Naive thymus-derived CD4-positive, alpha-beta T cell (primary cell): Measurements from ENCODE around the gene NCOR1. TPM values are rescaled to one million over a fixed set of nuclear protein-coding genes. Genes with fewer than 3 reads are reported as not detected.
A peak's percentile ranks its signal among the peaks of the same experiment; 100 is the strongest.
"Not testable (repeated sequence)": the region's sequence is repeated elsewhere in the genome, so short reads cannot be mapped to it uniquely, and the experiment has no call there.

Experiments
- ATAC-seq: fragments of 150-1000 bp; cut with Tn5 transposase; 2 replicates; pipeline ENCODE4 v1.10.0; 2021; ENCODE audit warnings: mild to moderate bottlenecking, moderate library complexity
- CTCF ChIA-PET: fragments of 350-600 bp; sonication (Branson Sonifier 250); formaldehyde crosslinking; loops from one replicate; lab custom pipeline; 2021; ENCODE audit warnings: antibody characterized with exemption; lab: Charles Lee
- POLR2A ChIA-PET: fragments of 350-600 bp; sonication (Branson Sonifier 250); formaldehyde crosslinking; loops from one replicate; lab custom pipeline; 2021; ENCODE audit warnings: antibody characterized with exemption, inconsistent platforms; lab: Charles Lee
- DNase-seq, 9 donors: peaks; one replicate each; pipeline versions ENCODE4 v3.0.0 to v3.0.0-alpha.2; 2020 to 2022; ENCODE audit warnings: mixed read lengths in 1 of 9
- H3K27ac ChIP-seq: one replicate; pipeline ENCODE4 v1.7.0; 2013; ENCODE audit warnings: mild to moderate bottlenecking, low read depth, low read length, moderate library complexity
- H3K27me3 ChIP-seq, 2 donors: one replicate each; pipeline ENCODE4 v1.7.0; 2013; ENCODE audit warnings: low read length in 2 of 2, mild to moderate bottlenecking in 2 of 2, moderate library complexity in 2 of 2; ENCODE audit not compliant: control insufficient read depth in 2 of 2, insufficient read depth in 2 of 2
- H3K36me3 ChIP-seq, 3 experiments: 1 replicate in 2 of 3; 2 replicates in 1 of 3; pipeline ENCODE4 v1.7.0; 2013; ENCODE audit warnings: low read length in 3 of 3, mild to moderate bottlenecking in 3 of 3, moderate library complexity in 1 of 3; ENCODE audit not compliant: insufficient read depth in 3 of 3, control insufficient read depth in 2 of 3
- H3K4me1 ChIP-seq, 2 donors: one replicate each; pipeline ENCODE4 v1.7.0; 2013; ENCODE audit warnings: low read length in 2 of 2, mild to moderate bottlenecking in 2 of 2, moderate library complexity in 1 of 2; ENCODE audit not compliant: control insufficient read depth in 2 of 2, insufficient read depth in 2 of 2
- H3K4me3 ChIP-seq: 2 replicates; pipeline ENCODE4 v1.7.0; 2013; ENCODE audit warnings: mild to moderate bottlenecking, low read length
- H3K9me3 ChIP-seq, 3 experiments: 1 replicate in 2 of 3; 2 replicates in 1 of 3; pipeline ENCODE4 v1.7.0; 2013; ENCODE audit warnings: low read length in 3 of 3; ENCODE audit not compliant: control insufficient read depth in 2 of 3
- H3K27ac Mint-ChIP-seq, 9 donors: one replicate each; pipeline ENCODE4 v1.8.0; 2020 to 2022; ENCODE audit warnings: mixed read lengths in 9 of 9, mild to moderate bottlenecking in 8 of 9, moderate library complexity in 5 of 9, inconsistent platforms in 2 of 9
- H3K27me3 Mint-ChIP-seq, 5 donors: one replicate each; pipeline ENCODE4 v1.8.0; 2021 to 2022; ENCODE audit warnings: mixed read lengths in 5 of 5, mild to moderate bottlenecking in 1 of 5
- H3K36me3 Mint-ChIP-seq, 5 donors: one replicate each; pipeline ENCODE4 v1.8.0; 2020 to 2022; ENCODE audit warnings: mixed read lengths in 5 of 5, mild to moderate bottlenecking in 3 of 5, inconsistent platforms in 1 of 5
- H3K4me1 Mint-ChIP-seq, 7 donors: one replicate each; pipeline ENCODE4 v1.8.0; 2020 to 2022; ENCODE audit warnings: mixed read lengths in 7 of 7, mild to moderate bottlenecking in 3 of 7, inconsistent platforms in 1 of 7
- H3K4me3 Mint-ChIP-seq, 10 donors: one replicate each; pipeline ENCODE4 v1.8.0; 2020 to 2022; ENCODE audit warnings: mild to moderate bottlenecking in 10 of 10, mixed read lengths in 10 of 10, moderate library complexity in 6 of 10, inconsistent platforms in 2 of 10
- H3K9me3 Mint-ChIP-seq, 11 donors: one replicate each; pipeline ENCODE4 v1.8.0; 2020 to 2022; ENCODE audit warnings: mixed read lengths in 11 of 11, mild to moderate bottlenecking in 4 of 11, inconsistent platforms in 1 of 11, moderate library complexity in 1 of 11
- intact Hi-C, 2 donors: fragments of 100-400 bp; cut with micrococcal nuclease; formaldehyde crosslinking; loops; one replicate each; pipeline ENCODE4 v1.15.1; 2023
- polyA plus RNA-seq, 2 donors: library from polyadenylated mRNA; unstranded; fragments of 300-500 nt; fragmentation: Illumina TruSeq; gene quantifications; one replicate each; pipeline ENCODE4 v1.2.3, GENCODE V29; 2021
- total RNA-seq, 6 experiments: library from RNA in 5 of 6; stranded (reverse) in 5 of 6; gene quantifications; 1 replicate in 5 of 6; 2 replicates in 1 of 6; pipeline ENCODE4 v1.2.3 and lab custom pipeline; 2021 to 2026

The NCOR1 gene
- total and polyA plus RNA-seq, 7 experiments from 2014 or later: 75.8 to 169 (median 149) TPM

DNA sequence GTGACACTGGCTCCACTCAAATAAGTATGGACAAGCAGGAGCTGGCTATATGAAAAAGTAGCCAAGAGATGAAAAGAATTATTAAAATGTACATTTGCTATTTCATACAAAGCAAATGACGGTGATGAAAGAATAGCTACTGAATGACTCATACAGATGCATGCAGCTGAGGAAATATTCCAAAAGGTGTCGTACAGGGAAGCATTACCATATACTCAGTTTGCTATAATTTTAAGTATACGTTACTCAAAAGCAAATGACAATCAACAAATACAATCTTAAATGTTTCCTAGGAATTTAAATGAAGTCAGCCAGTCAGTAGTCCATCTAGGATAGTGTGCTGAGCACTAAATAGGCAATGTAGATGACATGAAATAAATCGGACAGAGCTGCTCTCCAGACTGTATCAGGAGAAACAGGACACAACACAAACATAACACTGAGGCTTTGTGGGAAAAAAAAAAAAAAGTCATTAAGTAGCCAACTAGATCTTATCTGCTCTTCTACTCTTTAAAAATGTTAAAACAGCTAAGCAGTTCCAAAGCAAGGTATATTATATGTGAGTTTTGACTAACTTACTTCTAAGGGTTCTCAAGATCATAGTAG, 65.0 kb downstream of the NCOR1 start:
- Histone ChIP-seq H3K4me1 (no peaks in the 10 kb centered on the region), H3K4me3 (no peak overlapping the region), H3K27me3 (no peaks in the 10 kb centered on the region), H3K27ac (no peak overlapping the region), H3K36me3 (peaks cover 5 to 54% (median 30%) of the 10 kb centered on the region in 3 experiments), H3K9me3 (no peaks in the 10 kb centered on the region)
- no peak for DNase-seq
- no peak overlapping the region for H3K4me3 Mint-ChIP-seq
- peaks cover 0 to 5% (median 0%) of the 10 kb centered on the region in 11 donors for H3K9me3 Mint-ChIP-seq
- intact Hi-C loops: no loop called here
- peak overlapping the region in 2 of 9 donors; percentile 36 to 40 for H3K27ac Mint-ChIP-seq
- H3K36me3 Mint-ChIP-seq: peaks cover 14 to 60% (median 44%) of the 10 kb centered on the region in 5 donors
- ATAC-seq: no peak
- CTCF ChIA-PET: interaction anchor here (0.7 kb wide), 1 partner anchor 59 kb away, joined by 3 read pairs; no protein-coding TSS in a partner anchor
- H3K27me3 Mint-ChIP-seq: no peaks in the 10 kb centered on the region
- POLR2A ChIA-PET: no interaction called here
- H3K4me1 Mint-ChIP-seq: peaks cover 0 to 6% (median 2%) of the 10 kb centered on the region in 7 donors

DNA sequence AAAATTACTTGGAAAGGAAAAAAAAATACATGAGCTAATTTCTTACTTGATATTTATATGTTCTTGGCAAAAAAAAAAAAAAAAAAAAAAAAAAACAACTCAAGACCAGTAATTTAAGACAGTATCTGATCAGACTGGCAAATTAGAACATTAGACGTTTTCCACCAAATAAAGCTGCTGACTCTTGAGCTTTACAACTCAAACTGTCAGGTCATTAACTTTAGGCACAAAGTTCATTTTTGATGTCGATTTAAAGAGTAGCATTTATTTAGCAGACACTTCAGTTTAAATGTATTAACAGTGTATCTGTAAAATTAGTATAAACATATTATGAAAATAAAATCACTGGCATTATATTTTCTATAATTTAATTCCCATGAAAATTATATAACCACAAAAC, 66.7 kb downstream of the NCOR1 start:
- CTCF ChIA-PET: no interaction called here
- no peak overlapping the region for H3K4me3 ChIP-seq
- Mint-ChIP-seq H3K27ac (no peak overlapping the region), H3K4me1 (peaks cover 0 to 4% (median 0%) of the 10 kb centered on the region in 7 donors), H3K36me3 (peaks cover 14 to 50% (median 38%) of the 10 kb centered on the region in 5 donors), H3K4me3 (no peak overlapping the region), H3K9me3 (peaks cover 0 to 5% (median 0%) of the 10 kb centered on the region in 11 donors), H3K27me3 (no peaks in the 10 kb centered on the region)
- H3K27me3 ChIP-seq: no peaks in the 10 kb centered on the region
- H3K9me3 ChIP-seq: no peaks in the 10 kb centered on the region
- ATAC-seq (no peak), DNase-seq (no peak)
- H3K27ac ChIP-seq: no peak overlapping the region
- POLR2A ChIA-PET: interaction anchor here (0.6 kb wide), 1 partner anchor 21 kb away, joined by 3 read pairs; no protein-coding TSS in a partner anchor
- H3K36me3 ChIP-seq: peaks cover 9 to 59% (median 23%) of the 10 kb centered on the region in 3 experiments
- H3K4me1 ChIP-seq: no peaks in the 10 kb centered on the region
- intact Hi-C loops: no loop called here

DNA sequence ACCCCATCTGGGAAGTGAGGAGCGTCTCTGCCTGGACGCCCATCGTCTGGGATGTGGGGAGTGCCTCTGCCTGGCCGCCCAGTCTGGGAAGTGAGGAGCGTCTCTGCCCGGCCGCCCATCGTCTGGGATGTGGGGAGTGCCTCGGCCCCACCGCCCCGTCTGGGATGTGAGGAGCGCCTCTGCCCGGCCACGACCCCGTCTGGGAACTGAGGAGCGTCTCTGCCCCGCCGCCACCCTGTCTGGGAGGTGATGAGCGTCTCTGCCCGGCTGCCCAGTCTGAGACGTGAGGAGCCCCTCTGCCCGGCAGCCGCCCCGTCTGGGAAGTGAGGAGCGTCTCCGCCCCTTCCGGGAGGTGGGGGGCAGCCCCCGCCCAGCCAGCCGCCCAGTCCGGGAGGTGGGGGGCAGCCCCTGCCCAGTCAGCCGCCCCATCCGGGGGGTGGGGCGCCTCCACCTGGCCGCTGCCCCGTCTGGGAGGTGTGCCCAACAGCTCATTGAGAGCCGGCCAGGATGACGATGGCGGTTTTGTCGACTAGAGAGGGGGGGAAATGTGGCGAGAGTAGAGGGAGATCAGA, 69.9 kb downstream of the NCOR1 start:
- H3K4me1 Mint-ChIP-seq, H3K4me3 ChIP-seq, DNase-seq, intact Hi-C loops, H3K27me3 ChIP-seq, H3K9me3 Mint-ChIP-seq, H3K27ac Mint-ChIP-seq, CTCF ChIA-PET, ATAC-seq, H3K27me3 Mint-ChIP-seq, POLR2A ChIA-PET, H3K27ac ChIP-seq, H3K9me3 ChIP-seq, H3K4me3 Mint-ChIP-seq, H3K4me1 ChIP-seq: not testable (repeated sequence)
- H3K36me3 ChIP-seq: peaks cover 8 to 58% (median 15%) of the 10 kb centered on the region in 3 experiments
- peaks cover 14 to 40% (median 28%) of the 10 kb centered on the region in 5 donors for H3K36me3 Mint-ChIP-seq

DNA sequence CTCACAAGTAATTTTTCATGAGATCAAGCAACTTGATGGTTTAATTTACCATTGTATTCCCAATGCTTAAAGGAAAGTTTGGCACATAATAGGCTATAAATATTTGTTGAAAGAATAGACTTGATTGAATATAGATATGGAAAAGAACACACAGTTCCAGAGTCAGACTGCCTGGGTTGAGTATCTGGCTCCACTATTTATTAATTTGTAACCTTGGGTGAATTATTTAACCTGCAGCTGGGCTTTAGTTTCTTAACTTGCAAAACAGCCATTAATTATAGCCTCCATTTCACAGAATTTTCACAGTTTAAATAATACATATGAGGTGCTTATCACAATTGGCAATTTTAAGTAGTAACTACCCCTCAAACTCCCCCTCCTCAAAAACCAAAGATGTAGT, 73.6 kb downstream of the NCOR1 start:
- no peak overlapping the region for H3K27ac ChIP-seq
- Mint-ChIP-seq H3K27me3 (no peaks in the 10 kb centered on the region), H3K4me1 (no peaks in the 10 kb centered on the region), H3K36me3 (peaks cover 6 to 41% (median 19%) of the 10 kb centered on the region in 5 donors), H3K9me3 (peaks cover 0 to 2% (median 0%) of the 10 kb centered on the region in 11 donors), H3K27ac (no peak overlapping the region), H3K4me3 (no peak overlapping the region)
- DNase-seq: no peak
- no peaks in the 10 kb centered on the region for H3K27me3 ChIP-seq
- POLR2A ChIA-PET: no interaction called here
- no peaks in the 10 kb centered on the region for H3K4me1 ChIP-seq
- no peak for ATAC-seq
- intact Hi-C loops: no loop called here
- peaks cover 4 to 52% (median 5%) of the 10 kb centered on the region in 3 experiments for H3K36me3 ChIP-seq
- CTCF ChIA-PET: no interaction called here
- H3K4me3 ChIP-seq: no peak overlapping the region
- no peaks in the 10 kb centered on the region for H3K9me3 ChIP-seq

DNA sequence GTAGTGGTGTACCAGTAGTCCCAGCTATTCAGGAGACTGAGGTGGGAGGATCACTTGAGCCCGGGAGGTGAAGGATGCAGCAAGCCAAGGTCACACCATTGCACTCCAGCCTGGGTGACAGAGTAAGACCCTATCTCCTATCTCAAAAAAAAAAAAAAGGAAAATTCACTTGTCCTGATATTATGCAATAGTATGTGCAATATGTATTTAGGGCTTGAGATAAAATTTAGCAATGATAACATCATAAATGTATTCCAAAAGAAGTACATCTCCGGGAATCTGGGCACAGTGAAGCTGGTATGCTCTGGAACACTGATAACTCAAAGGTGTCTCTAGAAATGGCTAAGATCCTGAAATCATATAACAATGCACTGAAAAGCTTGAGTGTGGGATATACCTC, 74.5 kb downstream of the NCOR1 start:
- DNase-seq (no peak), ATAC-seq (no peak)
- Mint-ChIP-seq H3K36me3 (peaks cover 6 to 35% (median 14%) of the 10 kb centered on the region in 5 donors), H3K9me3 (peaks cover 0 to 2% (median 0%) of the 10 kb centered on the region in 11 donors), H3K4me1 (no peaks in the 10 kb centered on the region), H3K27ac (peak overlapping the region in 2 of 9 donors; percentile 24 to 53), H3K27me3 (no peaks in the 10 kb centered on the region), H3K4me3 (no peak overlapping the region)
- H3K36me3 ChIP-seq: peaks cover 0 to 54% (median 4%) of the 10 kb centered on the region in 3 experiments
- H3K27ac ChIP-seq: no peak overlapping the region
- ChIA-PET CTCF (no interaction called here), POLR2A (no interaction called here)
- H3K4me3 ChIP-seq: no peak overlapping the region
- H3K9me3 ChIP-seq: no peaks in the 10 kb centered on the region
- H3K27me3 ChIP-seq: no peaks in the 10 kb centered on the region
- no peaks in the 10 kb centered on the region for H3K4me1 ChIP-seq
- intact Hi-C loops: no loop called here

DNA sequence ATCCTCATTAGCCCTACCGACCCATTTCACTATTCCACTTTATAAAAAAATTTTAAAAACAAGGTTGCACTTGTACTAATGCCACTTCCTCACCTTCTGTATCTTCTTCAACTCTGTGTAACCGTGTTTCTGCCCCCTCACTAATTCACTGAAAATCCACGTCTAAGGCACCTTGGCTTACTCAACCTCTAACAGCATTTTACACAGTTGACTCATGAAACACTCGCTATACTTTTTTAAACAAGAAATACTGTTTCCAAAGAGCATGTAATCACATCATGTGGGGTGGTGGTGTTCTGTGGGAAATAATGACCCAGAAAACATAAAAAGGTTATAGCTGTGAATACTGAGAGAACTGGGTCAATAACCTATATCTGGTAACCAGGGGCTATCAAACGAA, 79.9 kb downstream of the NCOR1 start:
- H3K36me3 ChIP-seq: peaks cover 0 to 39% (median 4%) of the 10 kb centered on the region in 3 experiments
- peak overlapping the region in 1 of 9 donors; percentile 60 for H3K27ac Mint-ChIP-seq
- intact Hi-C loops: no loop called here
- no peak overlapping the region for H3K4me3 ChIP-seq
- no peak for ATAC-seq
- H3K4me1 Mint-ChIP-seq: peaks cover 0 to 5% (median 0%) of the 10 kb centered on the region in 7 donors
- no peaks in the 10 kb centered on the region for H3K27me3 Mint-ChIP-seq
- CTCF ChIA-PET: no interaction called here
- H3K36me3 Mint-ChIP-seq: peaks cover 4 to 34% (median 18%) of the 10 kb centered on the region in 5 donors
- no peaks in the 10 kb centered on the region for H3K9me3 ChIP-seq
- H3K4me1 ChIP-seq: no peaks in the 10 kb centered on the region
- H3K27me3 ChIP-seq: no peaks in the 10 kb centered on the region
- no peaks in the 10 kb centered on the region for H3K9me3 Mint-ChIP-seq
- DNase-seq: no peak
- no peak overlapping the region for H3K4me3 Mint-ChIP-seq
- H3K27ac ChIP-seq: no peak overlapping the region
- POLR2A ChIA-PET: no interaction called here
